Osteocyte (in vitro differentiated cells): ENCODE data around the gene HACD2. TPM values are rescaled to one million over a fixed set of nuclear protein-coding genes. Genes with fewer than 3 reads are reported as not detected.
"Not testable (repeated sequence)": the region's sequence is repeated elsewhere in the genome, so short reads cannot be mapped to it uniquely, and the experiment has no call there.

Experiments used
- DNase-seq: peaks from one replicate; pipeline ENCODE4 v3.0.0; 2021; ENCODE audit warnings: mixed read lengths; ENCODE audit not compliant: unreplicated experiment; ENCODE audit errors: extremely low spot score
- H3K27ac Mint-ChIP-seq: one replicate; pipeline ENCODE4 v1.8.0; 2021; ENCODE audit warnings: mild to moderate bottlenecking, mixed read lengths; ENCODE audit not compliant: unreplicated experiment
- H3K27me3 Mint-ChIP-seq: one replicate; pipeline ENCODE4 v1.8.0; 2021; ENCODE audit warnings: mixed read lengths; ENCODE audit not compliant: unreplicated experiment
- H3K36me3 Mint-ChIP-seq: one replicate; pipeline ENCODE4 v1.8.0; 2021; ENCODE audit warnings: mixed read lengths; ENCODE audit not compliant: unreplicated experiment
- H3K4me1 Mint-ChIP-seq: one replicate; pipeline ENCODE4 v1.8.0; 2021; ENCODE audit warnings: mixed read lengths; ENCODE audit not compliant: unreplicated experiment
- H3K4me3 Mint-ChIP-seq: one replicate; pipeline ENCODE4 v1.8.0; 2021; ENCODE audit warnings: mild to moderate bottlenecking, moderate library complexity, mixed read lengths; ENCODE audit not compliant: unreplicated experiment
- H3K9me3 Mint-ChIP-seq: one replicate; pipeline ENCODE4 v1.8.0; 2021; ENCODE audit warnings: mixed read lengths; ENCODE audit not compliant: unreplicated experiment
- total RNA-seq: library from RNA; stranded (reverse); gene quantifications from 2 replicates; pipeline ENCODE4 v1.2.1, GENCODE V29; 2021
- TF ChIP-seq, protein P1 (sequence below): fragments of 200-600 bp; sonication (generic); IDR thresholded peaks from 2 replicates; pipeline ENCODE4 v1.5.0; 2021; ENCODE audit warnings: antibody characterized with exemption, mild to moderate bottlenecking, moderate library complexity

The HACD2 gene
- total RNA-seq, 1 donor from 2014 or later = 63.8 TPM

DNA sequence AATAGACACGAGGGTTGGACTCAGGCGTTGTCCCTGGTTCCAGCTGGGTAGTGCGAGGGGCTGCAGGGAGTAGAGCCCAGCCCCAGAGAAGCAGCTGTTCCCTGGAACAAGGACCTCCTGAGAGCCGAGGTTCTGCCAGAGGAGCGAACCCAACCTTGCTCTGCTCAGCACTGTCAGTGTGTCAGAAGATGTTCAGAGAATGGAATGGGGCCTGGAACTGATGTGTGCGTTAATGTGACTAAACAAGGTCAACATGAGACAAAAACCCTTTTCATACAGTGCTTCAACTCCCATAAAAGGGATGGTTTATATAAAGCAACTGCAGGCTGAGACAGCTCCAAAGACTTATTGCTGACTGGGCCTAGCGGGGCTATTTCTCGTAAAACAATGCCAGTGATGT lies 35.5 kb upstream of the HACD2 start:
- Mint-ChIP-seq H3K4me1 (peaks cover 56% of the 10 kb centered on the region), H3K27ac (no peak overlapping the region), H3K4me3 (peak overlapping the region; percentile 22), H3K9me3 (no peaks in the 10 kb centered on the region), H3K27me3 (no peaks in the 10 kb centered on the region), H3K36me3 (peaks cover 9% of the 10 kb centered on the region)
- TF ChIP-seq, protein P1, sequence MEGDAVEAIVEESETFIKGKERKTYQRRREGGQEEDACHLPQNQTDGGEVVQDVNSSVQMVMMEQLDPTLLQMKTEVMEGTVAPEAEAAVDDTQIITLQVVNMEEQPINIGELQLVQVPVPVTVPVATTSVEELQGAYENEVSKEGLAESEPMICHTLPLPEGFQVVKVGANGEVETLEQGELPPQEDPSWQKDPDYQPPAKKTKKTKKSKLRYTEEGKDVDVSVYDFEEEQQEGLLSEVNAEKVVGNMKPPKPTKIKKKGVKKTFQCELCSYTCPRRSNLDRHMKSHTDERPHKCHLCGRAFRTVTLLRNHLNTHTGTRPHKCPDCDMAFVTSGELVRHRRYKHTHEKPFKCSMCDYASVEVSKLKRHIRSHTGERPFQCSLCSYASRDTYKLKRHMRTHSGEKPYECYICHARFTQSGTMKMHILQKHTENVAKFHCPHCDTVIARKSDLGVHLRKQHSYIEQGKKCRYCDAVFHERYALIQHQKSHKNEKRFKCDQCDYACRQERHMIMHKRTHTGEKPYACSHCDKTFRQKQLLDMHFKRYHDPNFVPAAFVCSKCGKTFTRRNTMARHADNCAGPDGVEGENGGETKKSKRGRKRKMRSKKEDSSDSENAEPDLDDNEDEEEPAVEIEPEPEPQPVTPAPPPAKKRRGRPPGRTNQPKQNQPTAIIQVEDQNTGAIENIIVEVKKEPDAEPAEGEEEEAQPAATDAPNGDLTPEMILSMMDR = no peak
- DNase-seq = no peak

- no peak for DNase-seq
- Mint-ChIP-seq H3K9me3 (no peaks in the 10 kb centered on the region), H3K36me3 (peaks cover 8% of the 10 kb centered on the region), H3K4me3 (peak overlapping the region; percentile 26), H3K27me3 (no peaks in the 10 kb centered on the region), H3K27ac (peak overlapping the region; percentile 52), H3K4me1 (peaks cover 52% of the 10 kb centered on the region)
- TF ChIP-seq, protein P1 = no peak
Observed at GRCh38 chr3:123618768-123619484, 34.1 kb upstream of the HACD2 start.

DNA sequence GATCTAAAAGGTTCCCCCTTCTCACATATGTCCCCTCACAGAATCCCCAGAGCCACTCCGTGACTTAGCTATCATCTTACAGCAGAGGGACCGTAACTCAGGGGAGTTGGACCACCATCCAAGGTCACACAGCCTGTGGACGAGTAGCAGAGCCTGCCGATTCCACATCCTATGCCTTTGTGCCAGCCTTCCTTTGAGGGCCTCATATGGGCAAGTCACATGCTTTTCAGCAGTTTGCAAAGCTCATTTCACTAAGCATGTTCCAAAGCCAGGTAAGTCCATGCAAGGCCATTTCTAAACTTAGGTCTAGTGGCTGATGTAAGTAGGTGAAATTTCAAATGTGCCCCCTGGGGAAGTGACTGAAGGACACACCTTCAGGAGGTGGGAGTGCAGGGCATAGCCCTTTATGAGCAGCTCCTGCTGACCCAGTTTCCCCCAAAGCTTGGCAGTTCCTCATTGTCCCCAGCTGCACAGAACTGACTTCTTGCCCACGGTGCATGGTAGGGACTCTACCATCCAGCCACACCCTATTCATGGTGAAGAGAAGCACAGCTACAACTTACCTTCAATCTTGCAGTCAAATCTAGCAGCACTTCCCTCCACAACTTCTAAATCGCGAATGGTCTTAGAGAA lies 33.3 kb upstream of the HACD2 start:
- no peak for DNase-seq
- no peaks in the 10 kb centered on the region for H3K27me3 Mint-ChIP-seq
- peaks cover 8% of the 10 kb centered on the region for H3K36me3 Mint-ChIP-seq
- no peaks in the 10 kb centered on the region for H3K9me3 Mint-ChIP-seq
- peak overlapping the region; percentile 38 for H3K27ac Mint-ChIP-seq
- H3K4me1 Mint-ChIP-seq = peaks cover 54% of the 10 kb centered on the region
- H3K4me3 Mint-ChIP-seq = peak overlapping the region; percentile 26
- TF ChIP-seq, protein P1 = no peak

DNA sequence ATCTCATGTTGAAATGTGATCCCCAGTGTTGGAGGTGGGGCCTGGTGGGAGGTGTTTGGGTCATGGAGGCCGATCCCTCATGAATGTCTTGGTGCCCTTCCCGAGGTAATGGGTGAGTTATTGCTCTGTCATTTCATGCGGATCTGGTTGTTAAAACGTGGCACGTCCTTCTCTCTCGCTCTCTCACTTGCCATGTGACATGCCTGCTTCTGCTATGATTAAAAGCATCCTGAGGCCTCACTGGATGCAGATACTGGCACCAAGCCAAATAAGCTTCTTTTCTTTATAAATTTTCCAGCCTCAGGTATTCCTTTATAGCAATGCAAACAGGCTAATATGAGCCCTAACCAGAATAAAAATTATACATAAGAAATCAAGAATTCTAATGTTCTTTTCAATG lies 31.7 kb upstream of the HACD2 start:
- DNase-seq = no peak
- Mint-ChIP-seq H3K27ac (no peak overlapping the region), H3K4me3 (no peak overlapping the region), H3K27me3 (no peaks in the 10 kb centered on the region), H3K36me3 (peaks cover 4% of the 10 kb centered on the region), H3K4me1 (peaks cover 57% of the 10 kb centered on the region), H3K9me3 (no peaks in the 10 kb centered on the region)
- TF ChIP-seq, protein P1 = no peak

DNA sequence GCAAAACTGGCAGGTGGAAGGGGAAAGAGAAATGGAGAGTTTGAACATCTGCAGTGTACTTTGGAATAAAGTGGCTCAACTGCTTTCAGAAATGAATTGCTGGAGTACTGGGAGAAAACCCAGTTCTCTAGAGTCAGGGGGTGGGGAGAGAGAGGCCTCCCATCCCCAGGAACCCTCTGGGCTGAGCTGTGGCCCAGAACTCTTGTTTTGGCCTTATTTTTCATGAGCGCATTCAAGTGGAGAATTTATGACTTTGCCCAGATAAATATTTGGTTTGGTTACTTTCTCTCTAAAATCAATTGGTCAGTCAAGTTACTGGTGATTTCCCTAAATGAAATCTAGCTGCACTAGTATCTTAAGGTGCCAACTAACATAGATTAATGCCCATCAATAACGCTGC lies 28.7 kb upstream of the HACD2 start:
- Mint-ChIP-seq H3K9me3 (no peaks in the 10 kb centered on the region), H3K27ac (peak overlapping the region; percentile 77), H3K27me3 (no peaks in the 10 kb centered on the region), H3K4me1 (peaks cover 44% of the 10 kb centered on the region), H3K4me3 (no peak overlapping the region), H3K36me3 (peaks cover 2% of the 10 kb centered on the region)
- TF ChIP-seq, protein P1 = no peak
- no peak for DNase-seq

- H3K9me3 Mint-ChIP-seq, H3K4me3 Mint-ChIP-seq, DNase-seq, H3K36me3 Mint-ChIP-seq, H3K27ac Mint-ChIP-seq, H3K27me3 Mint-ChIP-seq: not testable (repeated sequence)
- peaks cover 29% of the 10 kb centered on the region for H3K4me1 Mint-ChIP-seq
Observed at GRCh38 chr3:123611674-123612073, 26.8 kb upstream of the HACD2 start.
